GM18507 (cell line): ENCODE results near the gene KCMF1.
A peak's percentile ranks its signal among the peaks of the same experiment; 100 is the strongest.

Experiments
- DNase-seq: peaks from one replicate; pipeline ENCODE4 v3.0.0; 2011; ENCODE audit warnings: low read depth; ENCODE audit not compliant: insufficient read length; ENCODE audit errors: extremely low spot score
- FAIRE-seq: peaks from 2 replicates; lab custom pipeline; 2011; peaks lifted over from hg19 to GRCh38; lab: Jason Lieb, UNC

The KCMF1 gene

GRCh38 chr2:84953535-84953934, 17.4 kb upstream of the KCMF1 start:
- FAIRE-seq = no peak
- DNase-seq = no peak

- DNase-seq (no peak), FAIRE-seq (no peak)
These were observed 16.6 kb upstream of the KCMF1 start for GRCh38 chr2:84954329-84954728.

- no peak for DNase-seq
- FAIRE-seq = no peak
These were observed 14.3 kb upstream of the KCMF1 start for GRCh38 chr2:84956334-84957297.

GRCh38 chr2:84957771-84958134, 13.2 kb upstream of the KCMF1 start:
- DNase-seq (no peak), FAIRE-seq (no peak)

- FAIRE-seq (no peak), DNase-seq (no peak)
These were observed 12.6 kb upstream of the KCMF1 start for GRCh38 chr2:84958135-84959059.

GRCh38 chr2:84959095-84959565, 11.8 kb upstream of the KCMF1 start:
- DNase-seq (no peak), FAIRE-seq (no peak)

GRCh38 chr2:84959566-84960506, 11.1 kb upstream of the KCMF1 start:
- FAIRE-seq (no peak), DNase-seq (no peak)

GRCh38 chr2:84962917-84963316, 8.0 kb upstream of the KCMF1 start:
- FAIRE-seq = no peak
- no peak for DNase-seq

- DNase-seq (no peak), FAIRE-seq (no peak)
These were observed 7.7 kb upstream of the KCMF1 start for GRCh38 chr2:84963323-84963691.

- no peak for FAIRE-seq
- no peak for DNase-seq
These were observed 7.1 kb upstream of the KCMF1 start for GRCh38 chr2:84963692-84964405.

- FAIRE-seq (no peak), DNase-seq (no peak)
These were observed 6.4 kb upstream of the KCMF1 start for GRCh38 chr2:84964406-84965191.

GRCh38 chr2:84965192-84965516, 5.8 kb upstream of the KCMF1 start:
- FAIRE-seq = no peak
- no peak for DNase-seq

- FAIRE-seq (no peak), DNase-seq (no peak)
These were observed 5.1 kb upstream of the KCMF1 start for GRCh38 chr2:84965827-84966226.

- FAIRE-seq = no peak
These were observed 4.2 kb upstream of the KCMF1 start for GRCh38 chr2:84966731-84967130.

GRCh38 chr2:84969511-84970209, 1.3 kb upstream of the KCMF1 start:
- peak; percentile 72 for FAIRE-seq
- DNase-seq = no peak

More at GRCh38 chr2:84966731-84967130, 4.2 kb upstream of the KCMF1 start:
- no peak for DNase-seq

- FAIRE-seq (no peak), DNase-seq (peak; percentile 36)
These were observed 622 bp upstream of the KCMF1 start for GRCh38 chr2:84970210-84970867.
